GM19238 (cell line): ENCODE data around the gene GYG1.
"Not testable (repeated sequence)": the region's sequence is repeated elsewhere in the genome, so short reads cannot be mapped to it uniquely, and the experiment has no call there.

ENCODE experiments used
- DNase-seq: peaks from one replicate; pipeline ENCODE4 v3.0.0; 2011; ENCODE audit warnings: low spot score; ENCODE audit not compliant: insufficient read length

The GYG1 gene

GRCh38 chr3:148987551-148987950 lies 3.8 kb upstream of the GYG1 start:
- not testable (repeated sequence) for DNase-seq

GRCh38 chr3:148990236-148990635 lies 1.1 kb upstream of the GYG1 start:
- DNase-seq = peak; percentile 40

- DNase-seq = no peak
These were observed 791 bp downstream of the GYG1 start for GRCh38 chr3:148992027-148992634.

- DNase-seq = no peak
These were observed 1.4 kb downstream of the GYG1 start for GRCh38 chr3:148992635-148993255.

GRCh38 chr3:148997623-148998022 lies 6.3 kb downstream of the GYG1 start:
- DNase-seq = no peak

GRCh38 chr3:148998297-148998696 lies 7.0 kb downstream of the GYG1 start:
- no peak for DNase-seq

GRCh38 chr3:148998715-148999423 lies 7.5 kb downstream of the GYG1 start:
- DNase-seq = no peak

GRCh38 chr3:148999806-149000205 lies 8.5 kb downstream of the GYG1 start:
- no peak for DNase-seq

GRCh38 chr3:149000206-149000745 lies 8.9 kb downstream of the GYG1 start:
- DNase-seq = no peak

- no peak for DNase-seq
These were observed 10.4 kb downstream of the GYG1 start for GRCh38 chr3:149001727-149002126.

GRCh38 chr3:149003653-149004305 lies 12.4 kb downstream of the GYG1 start:
- DNase-seq = no peak

GRCh38 chr3:149004622-149005021 lies 13.3 kb downstream of the GYG1 start:
- DNase-seq = no peak

- DNase-seq = no peak
These were observed 14.1 kb downstream of the GYG1 start for GRCh38 chr3:149005416-149005815.

GRCh38 chr3:149007567-149008257 lies 16.4 kb downstream of the GYG1 start:
- DNase-seq = no peak

GRCh38 chr3:149009732-149010131 lies 18.4 kb downstream of the GYG1 start:
- DNase-seq = no peak

GRCh38 chr3:149010504-149010951 lies 19.2 kb downstream of the GYG1 start:
- no peak for DNase-seq

GRCh38 chr3:149010966-149011365 lies 19.6 kb downstream of the GYG1 start:
- DNase-seq = no peak

GRCh38 chr3:149011676-149012075 lies 20.3 kb downstream of the GYG1 start:
- DNase-seq = no peak

GRCh38 chr3:149013726-149014125 lies 22.4 kb downstream of the GYG1 start:
- no peak for DNase-seq

- DNase-seq = no peak
These were observed 24.1 kb downstream of the GYG1 start for GRCh38 chr3:149015393-149015792.

GRCh38 chr3:149016242-149016641 lies 24.9 kb downstream of the GYG1 start:
- DNase-seq = no peak
